Glutamatergic neuron (in vitro differentiated cells): Measurements from ENCODE around the gene CDC45. TPM values are rescaled to one million over a fixed set of nuclear protein-coding genes. Genes with fewer than 3 reads are reported as not detected.
"Not testable (repeated sequence)": the region's sequence is repeated elsewhere in the genome, so short reads cannot be mapped to it uniquely, and the experiment has no call there.

Source experiments
- DNase-seq: peaks from one replicate; pipeline ENCODE4 v3.0.0; 2022
- H3K27ac Mint-ChIP-seq: one replicate; pipeline ENCODE4 v1.8.0; 2020; ENCODE audit warnings: mild to moderate bottlenecking, mixed read lengths, inconsistent platforms; ENCODE audit not compliant: unreplicated experiment
- H3K27me3 Mint-ChIP-seq: one replicate; pipeline ENCODE4 v1.8.0; 2020; ENCODE audit warnings: mild to moderate bottlenecking, moderate library complexity, mixed read lengths, inconsistent platforms; ENCODE audit not compliant: unreplicated experiment
- H3K36me3 Mint-ChIP-seq: one replicate; pipeline ENCODE4 v1.8.0; 2020; ENCODE audit warnings: mild to moderate bottlenecking, mixed read lengths, inconsistent platforms; ENCODE audit not compliant: unreplicated experiment
- H3K4me1 Mint-ChIP-seq: one replicate; pipeline ENCODE4 v1.8.0; 2020; ENCODE audit warnings: mild to moderate bottlenecking, low read depth, mixed read lengths, inconsistent platforms; ENCODE audit not compliant: unreplicated experiment
- H3K4me3 Mint-ChIP-seq: one replicate; pipeline ENCODE4 v1.8.0; 2020; ENCODE audit warnings: mild to moderate bottlenecking, mixed read lengths, inconsistent platforms; ENCODE audit not compliant: unreplicated experiment
- H3K9me3 Mint-ChIP-seq: one replicate; pipeline ENCODE4 v1.8.0; 2020; ENCODE audit warnings: mild to moderate bottlenecking, moderate library complexity, mixed read lengths, inconsistent platforms; ENCODE audit not compliant: unreplicated experiment
- total RNA-seq: library from RNA; stranded (reverse); fragmentation: NEBNext Ultra II Directional; extraction: Animal tissue kit (Norgen Biotek cat#: 25700); gene quantifications from one replicate; pipeline ENCODE4 v1.2.1, GENCODE V29; 2021; ENCODE audit not compliant: unreplicated experiment
- TF ChIP-seq, protein P1 (sequence below): fragments of 200-600 bp; sonication (generic); IDR thresholded peaks from one replicate; pipeline ENCODE4 v1.5.0; 2021; ENCODE audit not compliant: partially characterized antibody, unreplicated experiment

The CDC45 gene
- total RNA-seq, 1 donor from 2014 or later, result 3.5 TPM

DNA sequence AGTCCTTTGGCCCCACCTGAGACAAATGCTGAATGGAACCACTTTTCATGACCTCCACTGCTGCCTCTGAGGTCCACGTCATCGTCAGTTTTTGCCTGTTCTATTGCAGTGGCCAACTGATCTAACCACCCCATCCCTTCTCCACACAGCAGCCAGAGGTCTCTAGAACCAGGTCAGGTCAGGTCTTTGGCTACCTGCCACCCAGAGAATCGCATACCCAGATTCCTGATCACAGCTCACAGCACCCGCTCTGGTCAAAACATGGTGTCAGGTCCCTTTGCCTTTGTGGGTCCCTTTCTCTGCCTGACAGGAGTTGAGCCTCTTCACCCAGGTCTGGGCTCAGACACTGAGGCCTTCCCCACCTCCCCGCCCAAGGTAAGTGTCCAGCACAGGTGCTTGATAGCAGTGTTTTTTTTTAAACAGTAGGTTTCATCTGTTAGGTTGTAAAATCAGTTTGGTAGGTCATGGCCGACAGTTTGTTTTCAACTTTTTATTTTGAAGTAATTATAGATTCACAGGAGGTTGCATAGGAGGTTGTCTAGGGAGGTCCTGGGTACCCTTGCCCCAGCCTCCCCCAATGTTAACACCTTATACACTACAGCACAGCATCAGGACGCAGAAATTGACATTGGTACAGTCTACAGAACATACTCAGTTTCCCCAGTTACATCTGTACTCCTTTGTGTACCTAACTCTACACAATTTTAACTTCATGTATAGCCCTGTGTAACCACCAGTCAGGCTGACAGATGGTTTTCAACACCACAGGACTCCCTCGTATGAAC lies 39.1 kb upstream of the CDC45 start:
- no peaks in the 10 kb centered on the region for H3K27me3 Mint-ChIP-seq
- peaks cover 4% of the 10 kb centered on the region for H3K36me3 Mint-ChIP-seq
- TF ChIP-seq, protein P1, sequence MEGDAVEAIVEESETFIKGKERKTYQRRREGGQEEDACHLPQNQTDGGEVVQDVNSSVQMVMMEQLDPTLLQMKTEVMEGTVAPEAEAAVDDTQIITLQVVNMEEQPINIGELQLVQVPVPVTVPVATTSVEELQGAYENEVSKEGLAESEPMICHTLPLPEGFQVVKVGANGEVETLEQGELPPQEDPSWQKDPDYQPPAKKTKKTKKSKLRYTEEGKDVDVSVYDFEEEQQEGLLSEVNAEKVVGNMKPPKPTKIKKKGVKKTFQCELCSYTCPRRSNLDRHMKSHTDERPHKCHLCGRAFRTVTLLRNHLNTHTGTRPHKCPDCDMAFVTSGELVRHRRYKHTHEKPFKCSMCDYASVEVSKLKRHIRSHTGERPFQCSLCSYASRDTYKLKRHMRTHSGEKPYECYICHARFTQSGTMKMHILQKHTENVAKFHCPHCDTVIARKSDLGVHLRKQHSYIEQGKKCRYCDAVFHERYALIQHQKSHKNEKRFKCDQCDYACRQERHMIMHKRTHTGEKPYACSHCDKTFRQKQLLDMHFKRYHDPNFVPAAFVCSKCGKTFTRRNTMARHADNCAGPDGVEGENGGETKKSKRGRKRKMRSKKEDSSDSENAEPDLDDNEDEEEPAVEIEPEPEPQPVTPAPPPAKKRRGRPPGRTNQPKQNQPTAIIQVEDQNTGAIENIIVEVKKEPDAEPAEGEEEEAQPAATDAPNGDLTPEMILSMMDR, result no peak
- H3K4me3 Mint-ChIP-seq, result peak overlapping the region; percentile 15
- no peaks in the 10 kb centered on the region for H3K9me3 Mint-ChIP-seq
- DNase-seq, result no peak
- H3K4me1 Mint-ChIP-seq, result peaks cover 11% of the 10 kb centered on the region
- H3K27ac Mint-ChIP-seq, result no peak overlapping the region

DNA sequence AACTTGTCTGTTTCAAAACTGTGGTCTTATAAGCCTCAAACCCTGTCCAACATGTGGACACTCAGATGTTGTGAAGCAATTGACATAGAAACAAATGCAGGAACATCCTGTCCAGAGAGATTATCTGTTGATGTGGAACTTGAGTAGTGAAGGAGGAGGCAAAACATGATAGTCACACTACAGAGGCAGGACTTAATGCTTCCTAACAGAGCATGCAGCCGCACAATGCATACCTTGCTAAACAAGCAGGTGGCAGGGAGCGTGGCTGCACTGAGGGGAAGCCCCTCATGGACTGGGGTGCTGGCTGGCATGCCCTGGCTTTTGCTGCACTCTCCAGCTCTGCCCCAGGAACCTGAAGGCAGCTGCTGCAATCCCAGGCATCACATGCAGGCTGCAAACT lies 37.6 kb upstream of the CDC45 start:
- Mint-ChIP-seq H3K4me1 (peaks cover 20% of the 10 kb centered on the region), H3K27ac (no peak overlapping the region)

DNA sequence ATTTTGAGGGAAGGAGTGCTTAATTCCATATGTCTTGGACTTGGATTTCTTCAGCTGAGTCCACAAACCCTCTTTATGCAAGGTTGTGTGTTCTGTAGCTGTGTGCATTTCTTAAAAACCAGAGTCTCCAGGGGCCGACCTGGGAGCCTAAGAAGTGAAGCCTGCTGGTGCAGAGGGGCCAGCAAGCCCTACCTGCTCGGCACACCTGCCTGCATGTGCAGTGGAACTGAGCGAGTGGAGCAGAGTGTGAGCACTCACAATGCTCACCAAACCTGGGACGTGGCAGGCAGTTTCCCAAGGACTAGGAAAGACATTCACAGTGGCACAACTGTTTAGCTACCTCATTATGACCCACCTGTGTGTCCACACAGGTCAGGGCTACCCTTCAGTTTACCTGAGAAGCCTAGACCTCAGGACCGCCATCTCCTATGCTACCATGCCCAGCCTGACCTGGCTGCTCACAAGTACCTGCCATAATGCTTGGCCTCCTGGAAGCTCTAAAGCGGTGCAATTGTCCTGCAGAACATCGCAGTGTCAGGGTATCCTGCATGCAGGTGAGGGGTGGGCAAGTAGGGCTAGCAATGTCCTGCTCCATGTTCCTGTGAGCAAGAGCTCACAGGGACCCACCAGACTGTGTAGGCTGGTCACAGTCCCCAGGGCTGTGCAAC lies 36.0 kb upstream of the CDC45 start:
- H3K9me3 Mint-ChIP-seq, result peaks cover 8% of the 10 kb centered on the region
- no peak overlapping the region for H3K4me3 Mint-ChIP-seq
- DNase-seq, result no peak
- peaks cover 4% of the 10 kb centered on the region for H3K36me3 Mint-ChIP-seq
- H3K27me3 Mint-ChIP-seq, result peaks cover 7% of the 10 kb centered on the region
- TF ChIP-seq, protein P1, result no peak
- no peak overlapping the region for H3K27ac Mint-ChIP-seq
- H3K4me1 Mint-ChIP-seq, result peaks cover 24% of the 10 kb centered on the region

More for the DNA sequence above, 37.6 kb upstream of the CDC45 start:
- no peak for DNase-seq
- TF ChIP-seq, protein P1, result no peak
- Mint-ChIP-seq H3K36me3 (peaks cover 4% of the 10 kb centered on the region), H3K4me3 (peak overlapping the region; percentile 50), H3K27me3 (peaks cover 3% of the 10 kb centered on the region), H3K9me3 (peaks cover 2% of the 10 kb centered on the region)

DNA sequence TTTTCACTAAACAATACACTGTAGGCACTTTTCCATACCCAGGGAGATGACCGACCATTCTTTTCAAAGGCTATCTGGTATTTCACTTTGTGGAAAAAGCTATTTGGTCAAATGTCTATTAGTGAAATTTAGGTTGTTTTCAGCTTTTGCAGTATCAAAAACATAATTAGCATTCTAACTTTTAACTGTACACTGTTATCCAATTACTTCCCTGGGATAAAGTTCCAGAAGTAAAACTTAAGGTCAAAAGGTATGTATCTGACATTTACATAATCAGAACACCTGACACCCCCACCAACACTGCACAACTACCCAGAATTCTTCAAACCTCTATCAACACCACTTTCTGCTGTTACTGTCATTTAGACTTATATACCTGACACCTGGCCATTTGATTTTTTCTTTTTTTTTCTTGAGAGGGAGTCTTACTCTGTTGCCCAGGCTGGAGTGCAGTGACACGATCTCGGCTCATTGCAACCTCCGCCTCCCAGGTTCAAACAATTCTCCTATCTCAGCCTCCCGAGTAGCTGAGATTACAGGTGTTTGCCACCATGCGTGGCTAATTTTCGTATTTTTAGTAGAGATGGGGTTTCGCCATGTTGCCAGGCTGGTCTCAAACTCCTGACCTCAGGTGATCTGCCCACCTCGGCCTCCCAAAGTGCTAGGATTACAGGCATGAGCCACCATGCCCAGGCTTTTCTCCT lies 34.3 kb upstream of the CDC45 start:
- H3K27me3 Mint-ChIP-seq, H3K36me3 Mint-ChIP-seq, H3K27ac Mint-ChIP-seq, DNase-seq, H3K9me3 Mint-ChIP-seq: not testable (repeated sequence)
- Mint-ChIP-seq H3K4me3 (peak overlapping the region; percentile 36), H3K4me1 (peaks cover 31% of the 10 kb centered on the region)

DNA sequence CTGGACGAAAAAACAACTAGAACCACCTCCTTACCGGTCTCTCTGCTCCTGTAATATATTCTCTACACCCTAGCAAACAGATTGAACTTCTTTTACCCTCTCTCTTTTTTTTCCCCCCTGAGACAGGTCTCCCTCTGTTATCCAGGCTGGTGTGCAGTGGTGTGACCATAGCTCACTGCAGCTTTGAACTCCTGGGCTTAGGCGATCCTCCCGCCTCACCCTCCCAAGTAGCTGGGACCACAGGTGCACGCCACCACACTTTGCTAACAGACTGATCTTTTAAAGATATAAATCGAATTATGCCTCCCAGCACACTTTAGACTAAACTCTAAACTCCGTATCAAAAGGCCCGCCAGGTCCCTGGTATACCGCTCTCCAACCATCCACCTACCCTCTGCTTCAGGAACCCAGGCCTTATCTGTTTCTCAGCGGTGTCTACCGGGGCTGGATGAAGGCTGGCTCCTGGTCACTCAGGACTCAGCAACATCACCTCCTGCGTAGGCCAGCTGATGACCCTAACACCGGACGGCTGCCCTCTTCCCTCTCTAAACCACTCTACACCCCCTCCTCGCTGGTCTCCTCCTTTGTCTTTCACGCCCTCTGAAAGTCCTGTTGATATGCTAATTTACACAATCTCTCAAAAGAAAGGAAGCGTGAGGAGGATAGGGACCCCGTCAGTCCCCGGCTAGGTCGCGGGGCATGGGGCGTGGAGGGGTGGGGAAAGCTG lies 33.0 kb upstream of the CDC45 start:
- H3K27ac Mint-ChIP-seq, result peak overlapping the region; percentile 96
- H3K4me1 Mint-ChIP-seq, result peaks cover 31% of the 10 kb centered on the region
- peaks cover 10% of the 10 kb centered on the region for H3K27me3 Mint-ChIP-seq
- peaks cover 8% of the 10 kb centered on the region for H3K9me3 Mint-ChIP-seq
- DNase-seq, result no peak
- peak overlapping the region; percentile 99 for H3K4me3 Mint-ChIP-seq
- TF ChIP-seq, protein P1, result no peak
- peaks cover 4% of the 10 kb centered on the region for H3K36me3 Mint-ChIP-seq
